ENCODE results near the gene PATJ.

DNA sequence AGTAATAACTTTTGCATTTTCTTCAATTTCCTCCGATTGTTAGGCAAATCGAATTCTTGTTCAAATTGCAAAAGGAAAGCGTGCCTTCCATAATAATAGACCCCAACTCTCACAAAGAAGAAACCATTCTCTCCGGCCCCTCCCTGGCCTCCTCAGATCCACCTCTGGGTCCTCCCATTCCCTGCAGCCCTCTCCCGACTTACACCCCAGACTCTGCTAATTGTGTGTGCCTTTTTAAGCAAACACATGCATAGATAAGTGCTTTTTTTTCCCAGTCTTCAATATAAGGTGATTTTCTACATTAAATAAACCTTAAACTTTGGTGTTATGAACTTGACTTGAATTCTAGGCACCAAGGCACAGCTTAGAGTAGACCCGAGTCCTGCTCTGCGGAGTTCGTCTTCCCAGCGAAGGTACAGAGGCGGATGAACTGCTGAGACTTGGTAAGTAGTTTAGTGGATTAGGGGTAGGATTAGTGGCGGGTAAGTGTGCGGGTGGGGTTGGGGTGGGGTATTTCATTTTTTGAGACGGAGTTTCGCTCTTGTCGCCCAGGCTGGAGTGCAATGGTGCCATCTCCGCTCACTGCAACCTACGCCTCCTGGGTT is 453.9 kb downstream of the PATJ start:
- TF ChIP-seq, protein P1, sequence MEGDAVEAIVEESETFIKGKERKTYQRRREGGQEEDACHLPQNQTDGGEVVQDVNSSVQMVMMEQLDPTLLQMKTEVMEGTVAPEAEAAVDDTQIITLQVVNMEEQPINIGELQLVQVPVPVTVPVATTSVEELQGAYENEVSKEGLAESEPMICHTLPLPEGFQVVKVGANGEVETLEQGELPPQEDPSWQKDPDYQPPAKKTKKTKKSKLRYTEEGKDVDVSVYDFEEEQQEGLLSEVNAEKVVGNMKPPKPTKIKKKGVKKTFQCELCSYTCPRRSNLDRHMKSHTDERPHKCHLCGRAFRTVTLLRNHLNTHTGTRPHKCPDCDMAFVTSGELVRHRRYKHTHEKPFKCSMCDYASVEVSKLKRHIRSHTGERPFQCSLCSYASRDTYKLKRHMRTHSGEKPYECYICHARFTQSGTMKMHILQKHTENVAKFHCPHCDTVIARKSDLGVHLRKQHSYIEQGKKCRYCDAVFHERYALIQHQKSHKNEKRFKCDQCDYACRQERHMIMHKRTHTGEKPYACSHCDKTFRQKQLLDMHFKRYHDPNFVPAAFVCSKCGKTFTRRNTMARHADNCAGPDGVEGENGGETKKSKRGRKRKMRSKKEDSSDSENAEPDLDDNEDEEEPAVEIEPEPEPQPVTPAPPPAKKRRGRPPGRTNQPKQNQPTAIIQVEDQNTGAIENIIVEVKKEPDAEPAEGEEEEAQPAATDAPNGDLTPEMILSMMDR (optimal IDR thresholded peaks at IDR 0.05 in 1 of 3, IDR thresholded peaks at IDR 0.05 in 1 of 3, conservative IDR thresholded peaks at IDR 0.05 in 1 of 3; ENCODE audit: extremely low read depth in 1 of 3, insufficient read depth in 2 of 3, low read length in 3 of 3): no peak
- no peak for TF ChIP-seq EZH2 (IDR thresholded peaks at IDR 0.05; ENCODE audit: low read length)

Measured in keratinocyte (primary cell).